ENCODE data around the gene SPESP1.

DNA sequence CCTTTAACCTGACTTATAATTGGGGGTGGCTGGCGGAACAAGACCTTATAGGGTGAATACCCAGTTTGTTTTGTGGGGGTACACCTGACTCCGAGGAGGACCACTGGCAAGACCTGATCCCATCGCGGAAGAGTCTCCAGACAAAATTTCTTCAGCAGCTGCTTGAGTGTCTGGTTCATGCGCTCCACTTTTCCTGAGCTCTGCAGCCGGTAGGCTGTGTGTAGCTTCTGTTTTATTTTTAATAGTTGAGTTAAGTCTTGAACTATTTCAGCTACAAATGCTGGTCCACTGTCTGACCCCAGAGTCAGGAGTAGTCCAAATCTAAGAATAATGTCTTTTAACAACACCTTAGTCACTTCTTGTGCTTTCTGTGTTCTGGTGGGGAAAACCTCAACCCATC, 63.0 kb downstream of the SPESP1 start:
- TF ChIP-seq, protein P1, sequence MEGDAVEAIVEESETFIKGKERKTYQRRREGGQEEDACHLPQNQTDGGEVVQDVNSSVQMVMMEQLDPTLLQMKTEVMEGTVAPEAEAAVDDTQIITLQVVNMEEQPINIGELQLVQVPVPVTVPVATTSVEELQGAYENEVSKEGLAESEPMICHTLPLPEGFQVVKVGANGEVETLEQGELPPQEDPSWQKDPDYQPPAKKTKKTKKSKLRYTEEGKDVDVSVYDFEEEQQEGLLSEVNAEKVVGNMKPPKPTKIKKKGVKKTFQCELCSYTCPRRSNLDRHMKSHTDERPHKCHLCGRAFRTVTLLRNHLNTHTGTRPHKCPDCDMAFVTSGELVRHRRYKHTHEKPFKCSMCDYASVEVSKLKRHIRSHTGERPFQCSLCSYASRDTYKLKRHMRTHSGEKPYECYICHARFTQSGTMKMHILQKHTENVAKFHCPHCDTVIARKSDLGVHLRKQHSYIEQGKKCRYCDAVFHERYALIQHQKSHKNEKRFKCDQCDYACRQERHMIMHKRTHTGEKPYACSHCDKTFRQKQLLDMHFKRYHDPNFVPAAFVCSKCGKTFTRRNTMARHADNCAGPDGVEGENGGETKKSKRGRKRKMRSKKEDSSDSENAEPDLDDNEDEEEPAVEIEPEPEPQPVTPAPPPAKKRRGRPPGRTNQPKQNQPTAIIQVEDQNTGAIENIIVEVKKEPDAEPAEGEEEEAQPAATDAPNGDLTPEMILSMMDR (IDR thresholded peaks at IDR 0.05) = no peak
- TF ChIP-seq POLR2A (IDR thresholded peaks at IDR 0.05) = no peak

Data from esophagus squamous epithelium (tissue), 4 donors.